HCT116 (cell line): ENCODE data around the gene ADAMTS9. TPM values are rescaled to one million over a fixed set of nuclear protein-coding genes. Genes with fewer than 3 reads are reported as not detected.

ENCODE experiments used
- ATAC-seq: fragments of 200-7000 bp; cut with Tn5 transposase; 2 replicates; pipeline ENCODE4 v1.9.1; 2020; ENCODE audit warnings: mild to moderate bottlenecking, moderate library complexity
- BruUV-seq: library from RNA; stranded (reverse); fragments of 400-500 nt; replicated peaks from 2 replicates; lab custom pipeline; 2021; lab: Mats Ljungman, UMichigan
- CTCF ChIA-PET: fragments of 300-600 bp; sonication (Branson Sonifier 250); formaldehyde crosslinking; loops from one replicate; lab custom pipeline; 2021; ENCODE audit warnings: antibody characterized with exemption; lab: Charles Lee
- POLR2A ChIA-PET: fragments of 300-600, 350-600 bp; sonication (Branson Sonifier 250); formaldehyde crosslinking; loops from one replicate; lab custom pipeline; 2021; ENCODE audit warnings: antibody characterized with exemption; lab: Charles Lee
- RAD21 ChIA-PET, 2 experiments: fragments of 300-600 bp; sonication (Branson Sonifier 250); formaldehyde crosslinking; loops; one replicate each; lab custom pipeline; 2023; ENCODE audit warnings: low total read pairs in 2 of 2; ENCODE audit not compliant: uncharacterized antibody in 2 of 2, unreplicated experiment in 2 of 2, low non-redundant PET in 1 of 2; lab: Charles Lee
- DNase-seq: peaks from one replicate; pipeline ENCODE4 v3.0.0-alpha.2; 2010; ENCODE audit warnings: low read depth, low spot score
- H2AFZ ChIP-seq: fragments of 200-600 bp; shearing (Covaris generic), sonication (generic); 2 replicates; pipeline ENCODE4 v1.6.1; 2017; ENCODE audit warnings: low read depth, mixed run types, mixed read lengths, antibody characterized with exemption, low read length; ENCODE audit not compliant: poor library complexity, severe bottlenecking
- H3K27ac ChIP-seq: 2 replicates; pipeline ENCODE4 v1.5.1; 2012; ENCODE audit warnings: low read depth, low read length
- H3K27me3 ChIP-seq: fragments of 200-600 bp; sonication (generic); 2 replicates; pipeline ENCODE4 v1.6.1; 2016; ENCODE audit warnings: mixed run types, low read length, mixed read lengths; ENCODE audit not compliant: insufficient read depth
- H3K36me3 ChIP-seq, 2 experiments: fragments of 200-500 bp in 1 of 2; fragments of 200-600 bp in 1 of 2; sonication (Bioruptor generic) in 1 of 2; sonication (generic) in 1 of 2; 2 replicates each; pipeline versions ENCODE4 v1.5.1 to v1.6.1; 2014 to 2016; ENCODE audit warnings: low read length in 2 of 2, inconsistent platforms in 1 of 2, mixed read lengths in 1 of 2, mixed run types in 1 of 2; ENCODE audit not compliant: insufficient read depth in 2 of 2, control insufficient read depth in 1 of 2
- H3K4me1 ChIP-seq, 2 experiments: fragments of 200-600 bp in 1 of 2; sonication (generic) in 1 of 2; 2 replicates each; pipeline versions ENCODE4 v1.5.1 to v1.6.1; 2012 to 2017; ENCODE audit warnings: low read length in 2 of 2, inconsistent platforms in 1 of 2, mild to moderate bottlenecking in 1 of 2, mixed read lengths in 1 of 2, mixed run types in 1 of 2, moderate library complexity in 1 of 2; ENCODE audit not compliant: insufficient read depth in 2 of 2, control insufficient read depth in 1 of 2
- H3K4me2 ChIP-seq: fragments of 200-600 bp; sonication (generic); 2 replicates; pipeline ENCODE4 v1.6.1; 2017; ENCODE audit warnings: mixed run types, low read length, mixed read lengths
- H3K4me3 ChIP-seq, 2 experiments: fragments of 200-600 bp in 1 of 2; sonication (generic) in 1 of 2; replicated peaks in 1 of 2; 2 replicates each; pipeline ENCODE4 v1.5.1; 2011 to 2016; ENCODE audit warnings: low read length in 2 of 2, control low read depth in 1 of 2, low read depth in 1 of 2, mild to moderate bottlenecking in 1 of 2, mixed read lengths in 1 of 2, mixed run types in 1 of 2
- H3K79me2 ChIP-seq: fragments of 200-600 bp; sonication (generic); 2 replicates; pipeline ENCODE4 v1.6.1; 2017; ENCODE audit warnings: mild to moderate bottlenecking, mixed run types, low read length, moderate library complexity, mixed read lengths; ENCODE audit not compliant: insufficient read depth
- H3K9ac ChIP-seq: fragments of 200-600 bp; sonication (generic); 2 replicates; pipeline ENCODE4 v1.6.1; 2016; ENCODE audit warnings: low read length, mixed read lengths
- H3K9me2 ChIP-seq: fragments of 200-600 bp; sonication (generic), shearing (Covaris generic); 2 replicates; pipeline ENCODE4 v1.6.1; 2017; ENCODE audit warnings: mixed run types, mild to moderate bottlenecking, moderate library complexity; ENCODE audit not compliant: insufficient read depth
- H3K9me3 ChIP-seq, 2 experiments: fragments of 200-500 bp in 1 of 2; fragments of 200-600 bp in 1 of 2; sonication (Bioruptor generic) in 1 of 2; sonication (generic) in 1 of 2; 2 replicates each; pipeline ENCODE4 v1.6.1; 2014 to 2017; ENCODE audit warnings: low read length in 2 of 2, mixed read lengths in 2 of 2, inconsistent platforms in 1 of 2, low read depth in 1 of 2, mild to moderate bottlenecking in 1 of 2, mixed run types in 1 of 2, moderate library complexity in 1 of 2; ENCODE audit not compliant: control insufficient read depth in 1 of 2, insufficient read depth in 1 of 2
- H4K20me1 ChIP-seq: fragments of 200-600 bp; sonication (generic), shearing (Covaris generic); 2 replicates; pipeline ENCODE4 v1.6.1; 2017; ENCODE audit warnings: mixed run types, mild to moderate bottlenecking, moderate library complexity; ENCODE audit not compliant: insufficient read depth
- ATF3 ChIP-seq: IDR thresholded peaks from 2 replicates; pipeline ENCODE4 v1.6.1; 2012
- CBX3 ChIP-seq: IDR thresholded peaks from 2 replicates; pipeline ENCODE4 v1.6.1; 2012; ENCODE audit warnings: low read depth
- CEBPB ChIP-seq: IDR thresholded peaks from 2 replicates; pipeline ENCODE4 v1.6.1; 2012; ENCODE audit warnings: low read depth
- EGR1 ChIP-seq: IDR thresholded peaks from 2 replicates; pipeline ENCODE4 v1.6.1; 2012; ENCODE audit warnings: low read depth
- ELF1 ChIP-seq: IDR thresholded peaks from 2 replicates; pipeline ENCODE4 v1.6.1; 2012; ENCODE audit warnings: low read depth, borderline replicate concordance
- EZH2 ChIP-seq: fragments of 200-600 bp; sonication (generic); IDR thresholded peaks from 2 replicates; pipeline ENCODE4 v1.6.1; 2017; ENCODE audit warnings: antibody characterized with exemption, mixed run types
- EZH2phosphoT487 ChIP-seq: fragments of 200-600 bp; IDR thresholded peaks from 2 replicates; pipeline ENCODE4 v1.6.1; 2018; ENCODE audit warnings: antibody characterized with exemption, borderline replicate concordance
- FOSL1 ChIP-seq: IDR thresholded peaks from 2 replicates; pipeline ENCODE4 v1.6.1; 2012; ENCODE audit warnings: low read depth
- POLR2AphosphoS5 ChIP-seq: IDR thresholded peaks from 2 replicates; pipeline ENCODE4 v1.6.1; 2011; ENCODE audit warnings: mild to moderate bottlenecking, low read depth, low read length, moderate library complexity
- RAD21 ChIP-seq: IDR thresholded peaks from 2 replicates; pipeline ENCODE4 v1.6.1; 2012; ENCODE audit warnings: low read depth, mild to moderate bottlenecking
- SIN3A ChIP-seq: IDR thresholded peaks from 2 replicates; pipeline ENCODE4 v1.6.1; 2012; ENCODE audit warnings: low read depth
- SP1 ChIP-seq: IDR thresholded peaks from 2 replicates; pipeline ENCODE4 v1.6.1; 2012; ENCODE audit warnings: low read depth
- SRF ChIP-seq: IDR thresholded peaks from 2 replicates; pipeline ENCODE4 v1.6.1; 2012; ENCODE audit warnings: low read depth
- ZFX ChIP-seq: fragments of 450-650 bp; IDR thresholded peaks from 2 replicates; pipeline ENCODE4 v1.6.1; 2017
- ZNF274 ChIP-seq: fragments of 200-500 bp; sonication (Bioruptor generic); IDR thresholded peaks from 2 replicates; pipeline ENCODE4 v1.6.1; 2014; ENCODE audit warnings: mild to moderate bottlenecking, low read depth, low read length, inconsistent platforms
- intact Hi-C: fragments of 100-400 bp; cut with micrococcal nuclease; formaldehyde crosslinking; loops from 2 replicates; pipeline ENCODE4 v1.10.0; 2022
- total RNA-seq: library from RNA; stranded (reverse); gene quantifications from one replicate; pipeline ENCODE4 v1.2.1, GENCODE V29; 2021; ENCODE audit not compliant: unreplicated experiment
- TF ChIP-seq, protein P1 (sequence below): IDR thresholded peaks from 2 replicates; pipeline ENCODE4 v1.6.1; 2011; ENCODE audit warnings: mild to moderate bottlenecking, low read length, moderate library complexity; ENCODE audit not compliant: insufficient replicate concordance; ENCODE audit errors: extremely low read depth
- TF ChIP-seq, protein P2 (sequence below), 3 experiments: fragments of 200-600 bp in 1 of 3; sonication (generic) in 1 of 3; IDR thresholded peaks in 2 of 3; conservative IDR thresholded peaks in 1 of 3; 2 replicates each; pipeline ENCODE4 v1.5.1; 2012 to 2017; ENCODE audit warnings: low read depth in 2 of 3, low read length in 2 of 3, antibody characterized with exemption in 1 of 3, borderline replicate concordance in 1 of 3, control low read depth in 1 of 3, mild to moderate bottlenecking in 1 of 3, mixed read lengths in 1 of 3, mixed run types in 1 of 3, moderate library complexity in 1 of 3; ENCODE audit not compliant: insufficient read depth in 1 of 3
- TF ChIP-seq, protein P3 (sequence below): IDR thresholded peaks from 2 replicates; pipeline ENCODE4 v1.6.1; 2012

The ADAMTS9 gene
- total RNA-seq, 1 experiment from 2014 or later: 0.05 TPM

DNA sequence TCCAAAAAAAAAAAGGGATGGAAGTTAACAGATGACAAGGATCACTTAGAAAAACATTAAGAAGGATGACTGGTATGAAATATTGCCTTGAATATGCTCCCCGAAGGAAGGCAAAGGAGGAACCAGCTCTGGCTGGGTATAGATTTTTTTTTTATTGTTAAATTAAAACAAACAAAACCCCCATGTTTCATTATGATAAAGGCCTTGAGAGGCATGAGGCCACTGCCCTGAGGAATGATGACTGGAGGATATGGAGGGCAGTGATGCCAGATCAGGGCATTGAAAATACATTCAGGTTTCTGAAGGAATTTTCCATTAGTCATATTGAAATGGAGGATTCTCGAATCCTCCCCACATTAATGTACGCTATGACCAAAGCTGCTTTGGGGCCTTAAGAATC lies 120.9 kb downstream of the ADAMTS9 start:
- ChIA-PET POLR2A (no interaction called here), CTCF (interaction anchor here (1.0 kb wide), 1 partner anchor 9 kb away, joined by 3 read pairs; no protein-coding TSS in a partner anchor), RAD21 (no interaction called here)
- Histone ChIP-seq H3K36me3 (no peaks in the 10 kb centered on the region), H3K27ac (no peak overlapping the region), H3K79me2 (no peaks in the 10 kb centered on the region), H3K9me3 (no peaks in the 10 kb centered on the region), H3K4me3 (no peak overlapping the region), H3K4me1 (no peaks in the 10 kb centered on the region), H4K20me1 (no peaks in the 10 kb centered on the region), H2AFZ (no peak overlapping the region), H3K27me3 (peaks cover 38% of the 10 kb centered on the region), H3K9ac (no peak overlapping the region), H3K4me2 (no peak overlapping the region), H3K9me2 (no peaks in the 10 kb centered on the region)
- DNase-seq (no peak), ATAC-seq (no peak)
- intact Hi-C loops: no loop called here
- TF ChIP-seq, protein P1, sequence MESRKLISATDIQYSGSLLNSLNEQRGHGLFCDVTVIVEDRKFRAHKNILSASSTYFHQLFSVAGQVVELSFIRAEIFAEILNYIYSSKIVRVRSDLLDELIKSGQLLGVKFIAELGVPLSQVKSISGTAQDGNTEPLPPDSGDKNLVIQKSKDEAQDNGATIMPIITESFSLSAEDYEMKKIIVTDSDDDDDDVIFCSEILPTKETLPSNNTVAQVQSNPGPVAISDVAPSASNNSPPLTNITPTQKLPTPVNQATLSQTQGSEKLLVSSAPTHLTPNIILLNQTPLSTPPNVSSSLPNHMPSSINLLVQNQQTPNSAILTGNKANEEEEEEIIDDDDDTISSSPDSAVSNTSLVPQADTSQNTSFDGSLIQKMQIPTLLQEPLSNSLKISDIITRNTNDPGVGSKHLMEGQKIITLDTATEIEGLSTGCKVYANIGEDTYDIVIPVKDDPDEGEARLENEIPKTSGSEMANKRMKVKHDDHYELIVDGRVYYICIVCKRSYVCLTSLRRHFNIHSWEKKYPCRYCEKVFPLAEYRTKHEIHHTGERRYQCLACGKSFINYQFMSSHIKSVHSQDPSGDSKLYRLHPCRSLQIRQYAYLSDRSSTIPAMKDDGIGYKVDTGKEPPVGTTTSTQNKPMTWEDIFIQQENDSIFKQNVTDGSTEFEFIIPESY: no peak
- no peak for TF ChIP-seq POLR2AphosphoS5
- TF ChIP-seq ELF1: no peak
- BruUV-seq: no TSS peak

GRCh38 chr3:64563751-64564150 lies 124.0 kb downstream of the ADAMTS9 start:
- H2AFZ ChIP-seq: no peak overlapping the region
- DNase-seq (no peak), ATAC-seq (no peak)
- H3K27ac ChIP-seq: no peak overlapping the region
- BruUV-seq: no TSS peak
- ChIA-PET RAD21 (no interaction called here), CTCF (no interaction called here), POLR2A (no interaction called here)
- intact Hi-C loops: no loop called here
- H3K36me3 ChIP-seq: no peaks in the 10 kb centered on the region
- H3K4me1 ChIP-seq: no peaks in the 10 kb centered on the region
- H3K4me3 ChIP-seq: no peak overlapping the region
- H3K4me2 ChIP-seq: no peak overlapping the region
- H3K27me3 ChIP-seq: peaks cover 36% of the 10 kb centered on the region
- H3K9me2 ChIP-seq: no peaks in the 10 kb centered on the region
- no peaks in the 10 kb centered on the region for H3K79me2 ChIP-seq
- H3K9me3 ChIP-seq: no peaks in the 10 kb centered on the region
- H3K9ac ChIP-seq: no peak overlapping the region
- no peaks in the 10 kb centered on the region for H4K20me1 ChIP-seq
- TF ChIP-seq CBX3 (no peak), ELF1 (no peak), SIN3A (no peak), FOSL1 (no peak), ZNF274 (no peak), POLR2AphosphoS5 (no peak), CEBPB (no peak), SRF (no peak), ZFX (no peak), EZH2 (no peak), SP1 (no peak), ATF3 (no peak), EZH2phosphoT487 (no peak), EGR1 (no peak), RAD21 (no peak)
- TF ChIP-seq, protein P2, sequence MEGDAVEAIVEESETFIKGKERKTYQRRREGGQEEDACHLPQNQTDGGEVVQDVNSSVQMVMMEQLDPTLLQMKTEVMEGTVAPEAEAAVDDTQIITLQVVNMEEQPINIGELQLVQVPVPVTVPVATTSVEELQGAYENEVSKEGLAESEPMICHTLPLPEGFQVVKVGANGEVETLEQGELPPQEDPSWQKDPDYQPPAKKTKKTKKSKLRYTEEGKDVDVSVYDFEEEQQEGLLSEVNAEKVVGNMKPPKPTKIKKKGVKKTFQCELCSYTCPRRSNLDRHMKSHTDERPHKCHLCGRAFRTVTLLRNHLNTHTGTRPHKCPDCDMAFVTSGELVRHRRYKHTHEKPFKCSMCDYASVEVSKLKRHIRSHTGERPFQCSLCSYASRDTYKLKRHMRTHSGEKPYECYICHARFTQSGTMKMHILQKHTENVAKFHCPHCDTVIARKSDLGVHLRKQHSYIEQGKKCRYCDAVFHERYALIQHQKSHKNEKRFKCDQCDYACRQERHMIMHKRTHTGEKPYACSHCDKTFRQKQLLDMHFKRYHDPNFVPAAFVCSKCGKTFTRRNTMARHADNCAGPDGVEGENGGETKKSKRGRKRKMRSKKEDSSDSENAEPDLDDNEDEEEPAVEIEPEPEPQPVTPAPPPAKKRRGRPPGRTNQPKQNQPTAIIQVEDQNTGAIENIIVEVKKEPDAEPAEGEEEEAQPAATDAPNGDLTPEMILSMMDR (IDR thresholded peaks at IDR 0.05 in 2 of 3, conservative IDR thresholded peaks at IDR 0.05 in 1 of 3; ENCODE audit: borderline replicate concordance in 1 of 3, insufficient read depth in 1 of 3, low read depth in 2 of 3, low read length in 2 of 3): no peak
- TF ChIP-seq, protein P3, sequence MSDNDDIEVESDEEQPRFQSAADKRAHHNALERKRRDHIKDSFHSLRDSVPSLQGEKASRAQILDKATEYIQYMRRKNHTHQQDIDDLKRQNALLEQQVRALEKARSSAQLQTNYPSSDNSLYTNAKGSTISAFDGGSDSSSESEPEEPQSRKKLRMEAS: no peak
